ENCODE data around the gene IP6K1. TPM values are rescaled to one million over a fixed set of nuclear protein-coding genes. Genes with fewer than 3 reads are reported as not detected.

Gene IP6K1
- total and polyA plus RNA-seq, 2 experiments from 2014 or later: 10.7 to 35.5 TPM

GRCh38 chr3:49754536-49754935, 31.8 kb downstream of the IP6K1 start:
- 0 out of 2 replicates have a peak overlapping the region, but pooled peaks have one; percentile 26 for H3K27ac Mint-ChIP-seq
- H3K4me2 ChIP-seq: no peak overlapping the region
- peaks cover 81% of the 10 kb centered on the region for H3K79me2 ChIP-seq (replicated peaks; ENCODE audit: insufficient read depth)
- no peak overlapping the region for H3K4me3 Mint-ChIP-seq
- no peaks in the 10 kb centered on the region for H3F3A ChIP-seq (replicated peaks; ENCODE audit: low read depth)
- H3K36me3 Mint-ChIP-seq (ENCODE audit: low read depth): no peaks in the 10 kb centered on the region
- no peaks in the 10 kb centered on the region for H3K4me1 ChIP-seq (ENCODE audit: insufficient read depth)
- peaks cover 4% of the 10 kb centered on the region; the same call in 2 of the 3 replicates for H3K4me1 Mint-ChIP-seq
- ATAC-seq (no peak), DNase-seq (ENCODE audit: low spot score) (no peak)
- H3K9me2 ChIP-seq (ENCODE audit: insufficient read depth): no peaks in the 10 kb centered on the region
- no peak overlapping the region for H3K4me3 ChIP-seq
- no peaks in the 10 kb centered on the region for H3K27me3 ChIP-seq (ENCODE audit: insufficient read depth)
- no peak for TF ChIP-seq ETS1 (IDR thresholded peaks at IDR 0.05)
- no peak for TF ChIP-seq POLR2AphosphoS5 (IDR thresholded peaks at IDR 0.05; ENCODE audit: low read depth)
- no peak for TF ChIP-seq JUNB (IDR thresholded peaks at IDR 0.05; ENCODE audit: unreplicated experiment)
- TF ChIP-seq NANOG (IDR thresholded peaks at IDR 0.05; ENCODE audit: borderline replicate concordance): no peak
- TF ChIP-seq CREB1 (CRISPR knock-in tag; IDR thresholded peaks at IDR 0.05; ENCODE audit: low read depth): no peak
- no peak for TF ChIP-seq ZNF114 (CRISPR knock-in tag; IDR thresholded peaks at IDR 0.05)
- TF ChIP-seq CTCF (conservative IDR thresholded peaks at IDR 0.05; ENCODE audit: low read depth in 2 of 2): no peak
- TF ChIP-seq EZH2phosphoT487 (IDR thresholded peaks at IDR 0.05; ENCODE audit: unreplicated experiment): no peak
- H3K27ac ChIP-seq (ENCODE audit: low read depth): no peak overlapping the region
- peaks cover 32% of the 10 kb centered on the region for H4K20me1 ChIP-seq (replicated peaks; ENCODE audit: insufficient read depth)
- H3K9me3 Mint-ChIP-seq: no peaks in the 10 kb centered on the region
- no peaks in the 10 kb centered on the region for H3K27me3 Mint-ChIP-seq (ENCODE audit: insufficient read depth, low read depth, poor library complexity)
- H3K36me3 ChIP-seq (ENCODE audit: insufficient read depth): no peaks in the 10 kb centered on the region
- no peak overlapping the region for H2AFZ ChIP-seq

GRCh38 chr3:49751501-49751900, 34.8 kb downstream of the IP6K1 start:
- ATAC-seq: no peak
- no peaks in the 10 kb centered on the region for H3K9me2 ChIP-seq (ENCODE audit: insufficient read depth)
- H3K9me3 Mint-ChIP-seq: no peaks in the 10 kb centered on the region
- peaks cover 15% of the 10 kb centered on the region for H4K20me1 ChIP-seq (replicated peaks; ENCODE audit: insufficient read depth)
- H3K4me2 ChIP-seq: no peak overlapping the region
- H3K36me3 ChIP-seq (ENCODE audit: insufficient read depth): no peaks in the 10 kb centered on the region
- no peaks in the 10 kb centered on the region for H3K27me3 Mint-ChIP-seq (ENCODE audit: insufficient read depth, low read depth, poor library complexity)
- peaks cover 4% of the 10 kb centered on the region; the same call in 2 of the 3 replicates for H3K4me1 Mint-ChIP-seq
- H2AFZ ChIP-seq: no peak overlapping the region
- 0 out of 3 replicates have a peak, but pooled peaks cover 2% of the 10 kb centered on the region for H3K36me3 Mint-ChIP-seq (ENCODE audit: low read depth)
- DNase-seq (ENCODE audit: low spot score): no peak
- 0 out of 2 replicates have a peak, but pooled peaks cover 4% of the 10 kb centered on the region for H3F3A ChIP-seq (replicated peaks; ENCODE audit: low read depth)
- H3K4me3 ChIP-seq: no peak overlapping the region
- H3K79me2 ChIP-seq (replicated peaks; ENCODE audit: insufficient read depth): peaks cover 62% of the 10 kb centered on the region
- H3K27ac ChIP-seq (ENCODE audit: low read depth): no peak overlapping the region
- no peak overlapping the region for H3K4me3 Mint-ChIP-seq
- no peaks in the 10 kb centered on the region for H3K4me1 ChIP-seq (ENCODE audit: insufficient read depth)
- H3K27ac Mint-ChIP-seq: no peak overlapping the region; the same call in 1 of the 2 replicates
- TF ChIP-seq ZNF331 (CRISPR knock-in tag; IDR thresholded peaks at IDR 0.05; ENCODE audit: low read depth): no peak
- no peak for TF ChIP-seq ZNF114 (CRISPR knock-in tag; IDR thresholded peaks at IDR 0.05)
- TF ChIP-seq REST (IDR thresholded peaks at IDR 0.05; ENCODE audit: unreplicated experiment): no peak
- no peak for TF ChIP-seq NANOG (IDR thresholded peaks at IDR 0.05; ENCODE audit: borderline replicate concordance)
- no peak for TF ChIP-seq CREB1 (CRISPR knock-in tag; IDR thresholded peaks at IDR 0.05; ENCODE audit: low read depth)
- no peak for TF ChIP-seq JUNB (IDR thresholded peaks at IDR 0.05; ENCODE audit: unreplicated experiment)
- TF ChIP-seq POLR2AphosphoS5 (IDR thresholded peaks at IDR 0.05; ENCODE audit: low read depth): no peak
- H3K27me3 ChIP-seq (ENCODE audit: insufficient read depth): no peaks in the 10 kb centered on the region

Measured in GM23338 (cell line).